ENCODE data around the gene SH3BGRL.
"Not testable (repeated sequence)": the region's sequence is repeated elsewhere in the genome, so short reads cannot be mapped to it uniquely, and the experiment has no call there.

SH3BGRL gene

GRCh38 chrX:81259020-81259713 is 57.3 kb downstream of the SH3BGRL start:
- in situ Hi-C loops (cut with MboI; ENCODE audit: low sequenced_read_pairs): no loop called here

- in situ Hi-C loops (cut with MboI; ENCODE audit: low sequenced_read_pairs): no loop called here
Measured at GRCh38 chrX:81259714-81260395, 58.0 kb downstream of the SH3BGRL start.

GRCh38 chrX:81261576-81261975 is 59.7 kb downstream of the SH3BGRL start:
- in situ Hi-C loops (cut with MboI; ENCODE audit: low sequenced_read_pairs): no loop called here

DNA sequence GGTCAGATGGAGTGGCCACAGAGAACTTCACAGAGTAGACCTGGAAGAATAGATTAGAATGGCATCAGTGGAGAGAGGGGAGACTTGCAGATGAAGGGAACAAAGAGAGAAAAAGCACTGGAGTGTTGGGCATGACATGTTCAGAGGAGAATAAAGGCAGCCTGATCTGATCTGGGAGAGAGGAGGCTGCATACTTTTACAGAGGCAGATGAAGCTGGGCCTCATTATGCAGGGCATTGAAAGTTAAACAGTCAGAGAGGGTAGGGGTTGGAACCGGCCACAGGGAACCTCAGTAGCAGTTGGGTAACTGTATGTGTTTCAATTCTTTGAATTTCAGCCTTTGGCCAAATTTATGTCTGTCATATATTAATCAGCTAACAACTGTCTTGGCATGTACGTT is 61.2 kb downstream of the SH3BGRL start:
- in situ Hi-C loops (cut with MboI; ENCODE audit: low sequenced_read_pairs): no loop called here

DNA sequence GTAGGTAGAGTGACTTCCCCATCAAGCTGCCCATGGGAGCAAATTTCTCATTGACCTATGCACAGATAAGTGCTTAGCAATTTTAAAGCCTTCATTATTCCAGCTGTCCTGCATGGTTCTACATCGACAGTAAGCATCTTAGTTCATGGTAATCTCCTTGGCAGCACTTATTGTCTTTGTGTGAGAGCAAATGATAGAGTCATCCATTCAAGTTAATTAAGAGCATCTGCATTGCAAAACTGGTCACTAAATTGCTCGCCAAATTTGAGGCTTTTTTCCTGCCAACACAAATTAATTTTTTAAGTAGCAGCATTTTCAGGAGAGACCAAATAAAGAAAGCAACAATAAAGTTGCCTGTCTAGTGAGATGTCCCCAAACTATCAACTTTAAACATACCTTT is 76.7 kb downstream of the SH3BGRL start:
- in situ Hi-C loops (cut with MboI; ENCODE audit: low sequenced_read_pairs): no loop called here

- in situ Hi-C loops (cut with MboI; ENCODE audit: low sequenced_read_pairs): no loop called here
Measured at GRCh38 chrX:81280148-81280547, 78.2 kb downstream of the SH3BGRL start.

- in situ Hi-C loops (cut with MboI; ENCODE audit: low sequenced_read_pairs): no loop called here
Measured at GRCh38 chrX:81286075-81286474, 84.2 kb downstream of the SH3BGRL start.

GRCh38 chrX:81286608-81287007 is 84.7 kb downstream of the SH3BGRL start:
- in situ Hi-C loops (cut with MboI; ENCODE audit: low sequenced_read_pairs): no loop called here

DNA sequence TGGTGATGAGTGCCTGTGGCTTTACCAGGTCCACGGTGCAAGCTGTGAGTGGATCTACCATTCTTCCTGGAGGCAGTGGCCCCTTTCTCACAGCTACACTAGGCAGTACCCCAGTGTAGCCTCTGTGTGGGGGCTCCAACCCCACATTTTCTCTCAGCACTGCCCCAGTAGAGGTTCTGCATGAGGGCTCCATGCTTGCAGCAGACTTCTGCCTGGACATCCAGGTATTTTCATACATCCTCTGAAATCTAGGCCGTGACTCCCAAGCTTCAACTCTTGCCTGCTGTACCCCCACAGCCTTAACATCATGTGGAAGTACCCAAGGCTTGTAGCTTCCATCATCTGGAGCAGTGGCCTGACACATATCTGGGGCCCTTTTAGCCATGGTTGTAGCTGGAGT is 90.1 kb downstream of the SH3BGRL start:
- in situ Hi-C loops (cut with MboI; ENCODE audit: low sequenced_read_pairs): no loop called here

GRCh38 chrX:81294101-81294500 is 92.2 kb downstream of the SH3BGRL start:
- in situ Hi-C loops (cut with MboI; ENCODE audit: low sequenced_read_pairs): no loop called here

GRCh38 chrX:81301877-81302276 is 100.0 kb downstream of the SH3BGRL start:
- in situ Hi-C loops (cut with MboI; ENCODE audit: low sequenced_read_pairs): no loop called here

DNA sequence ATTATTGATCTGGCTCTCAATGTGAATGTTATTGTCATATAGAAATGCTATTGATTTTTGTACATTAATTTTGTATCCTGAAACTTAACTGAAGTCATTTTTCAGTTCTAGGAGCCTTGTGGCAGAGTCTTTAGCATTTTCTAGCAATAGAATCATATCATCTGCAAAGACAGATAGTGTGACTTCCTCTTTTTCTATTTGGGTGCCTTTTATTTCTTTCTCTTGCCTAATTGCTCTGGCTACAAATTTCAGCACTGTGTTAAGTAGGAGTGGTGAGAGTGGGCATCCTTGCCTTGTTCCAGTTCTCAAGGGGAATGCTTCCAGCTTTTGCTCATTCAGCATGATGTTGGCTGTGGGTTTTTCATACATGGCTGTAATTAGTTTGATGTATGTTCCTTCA is 102.7 kb downstream of the SH3BGRL start:
- in situ Hi-C loops (cut with MboI; ENCODE audit: low sequenced_read_pairs): no loop called here

DNA sequence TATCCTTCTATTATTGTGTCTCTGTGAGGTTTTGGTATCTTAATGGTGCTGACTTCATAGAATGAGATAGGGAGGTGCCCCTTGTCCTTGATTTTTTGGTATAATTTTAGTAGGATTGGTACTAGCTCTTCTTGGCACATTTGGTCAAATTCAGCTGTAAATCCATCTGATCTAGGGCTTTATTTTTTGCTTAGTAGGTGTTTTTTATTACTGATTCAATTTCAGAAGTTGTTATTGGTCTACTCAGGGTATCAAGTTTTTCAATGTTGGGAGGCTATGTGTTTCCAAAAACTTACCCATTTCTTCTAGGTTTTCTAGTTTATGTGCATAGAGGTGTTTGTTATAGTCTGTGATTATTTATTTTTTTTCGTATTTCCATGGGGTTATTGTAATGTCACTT is 103.3 kb downstream of the SH3BGRL start:
- in situ Hi-C loops (cut with MboI; ENCODE audit: low sequenced_read_pairs): no loop called here

- in situ Hi-C loops (cut with MboI; ENCODE audit: low sequenced_read_pairs): no loop called here
Measured at GRCh38 chrX:81308086-81308829, 106.4 kb downstream of the SH3BGRL start.

- in situ Hi-C loops (cut with MboI; ENCODE audit: low sequenced_read_pairs): no loop called here
Measured at GRCh38 chrX:81316163-81316562, 114.3 kb downstream of the SH3BGRL start.

- in situ Hi-C loops (cut with MboI; ENCODE audit: low sequenced_read_pairs): not testable (repeated sequence)
Measured at GRCh38 chrX:81331653-81332052, 129.8 kb downstream of the SH3BGRL start.

DNA sequence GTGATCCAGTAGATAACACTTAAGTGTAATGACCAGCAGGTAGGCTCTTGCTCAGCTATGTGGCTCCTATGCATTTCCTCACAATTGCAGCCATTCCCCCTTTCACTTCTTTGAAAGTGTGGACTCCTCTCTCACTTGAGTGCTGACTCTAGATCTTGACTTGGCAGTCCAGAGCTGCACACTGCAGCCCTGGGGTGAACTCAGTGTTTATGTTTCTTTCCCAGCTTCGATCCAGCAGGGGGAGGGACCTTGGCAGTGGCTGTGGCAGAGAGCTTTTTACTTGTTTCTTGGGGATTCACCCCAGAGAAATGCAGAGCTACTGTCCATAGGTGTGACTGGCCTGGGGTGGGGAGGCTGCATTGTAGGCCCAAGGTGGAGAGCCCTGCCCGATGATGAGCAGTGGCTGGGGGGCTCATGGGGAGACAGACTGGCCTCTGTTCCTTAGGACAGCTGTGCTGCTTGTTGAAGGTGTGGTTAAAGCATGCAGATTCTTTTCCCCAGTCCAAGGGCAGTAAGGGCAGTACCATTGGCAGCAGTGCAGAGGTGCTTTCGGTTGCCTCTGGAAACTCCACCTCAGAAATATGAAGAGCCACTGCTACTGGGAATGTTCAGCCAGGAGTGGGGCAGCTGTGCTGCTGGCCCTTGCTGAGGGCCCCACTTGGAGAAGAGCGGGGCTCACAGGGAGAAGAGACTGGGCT is 134.7 kb downstream of the SH3BGRL start:
- in situ Hi-C loops (cut with MboI; ENCODE audit: low sequenced_read_pairs): no loop called here

DNA sequence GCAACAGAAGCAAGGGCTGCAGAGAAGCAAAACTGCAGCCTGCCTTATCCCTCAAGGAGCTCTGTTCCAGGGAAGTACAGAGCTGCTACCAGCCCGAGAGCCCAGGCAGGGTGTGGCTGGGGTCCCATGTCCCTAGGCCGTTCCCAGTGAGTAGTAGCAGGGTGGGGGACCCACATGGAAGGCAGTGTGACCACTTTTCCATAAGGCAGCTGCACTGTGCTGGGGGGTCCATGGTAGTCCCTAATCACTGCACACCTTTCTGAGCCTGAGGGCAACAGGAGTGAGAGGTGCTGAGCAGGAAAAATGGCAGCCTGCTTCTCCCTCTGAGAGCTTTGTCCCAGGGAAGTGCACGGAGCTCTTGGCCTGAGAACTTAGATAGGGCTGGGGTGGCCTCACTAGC is 135.9 kb downstream of the SH3BGRL start:
- in situ Hi-C loops (cut with MboI; ENCODE audit: low sequenced_read_pairs): no loop called here

- in situ Hi-C loops (cut with MboI; ENCODE audit: low sequenced_read_pairs): no loop called here
Measured at GRCh38 chrX:81338924-81339323, 137.0 kb downstream of the SH3BGRL start.

- in situ Hi-C loops (cut with MboI; ENCODE audit: low sequenced_read_pairs): not testable (repeated sequence)
Measured at GRCh38 chrX:81345296-81345695, 143.4 kb downstream of the SH3BGRL start.

All from HL-60/S4 treated with retinoic acid at 250 ng/mL for 4 days and 3 days (cell line).